HL-60 (cell line): ENCODE results near the gene SYNGR1.

ENCODE experiments used
- CTCF ChIP-seq: IDR thresholded peaks from one replicate; pipeline ENCODE4 v1.5.1; 2011; ENCODE audit warnings: low read length, control low read depth, inconsistent platforms; ENCODE audit not compliant: insufficient read depth
- GABPA ChIP-seq: IDR thresholded peaks from 2 replicates; pipeline ENCODE4 v1.6.1; 2012; ENCODE audit warnings: low read depth
- POLR2AphosphoS5 ChIP-seq: IDR thresholded peaks from 2 replicates; pipeline ENCODE4 v1.6.1; 2012; ENCODE audit warnings: low read depth
- REST ChIP-seq: IDR thresholded peaks from 2 replicates; pipeline ENCODE4 v1.6.1; 2012; ENCODE audit warnings: low read depth; ENCODE audit not compliant: insufficient replicate concordance
- SPI1 ChIP-seq: IDR thresholded peaks from 2 replicates; pipeline ENCODE4 v1.6.1; 2012; ENCODE audit warnings: low read depth, mild to moderate bottlenecking, borderline replicate concordance

GRCh38 chr22:39352306-39352891 lies 2.6 kb downstream of the SYNGR1 start:
- TF ChIP-seq CTCF: no peak
- TF ChIP-seq REST: no peak
- TF ChIP-seq POLR2AphosphoS5: no peak
- no peak for TF ChIP-seq GABPA
- TF ChIP-seq SPI1: no peak
